ENCODE results near the gene DGKD. TPM values are rescaled to one million over a fixed set of nuclear protein-coding genes. Genes with fewer than 3 reads are reported as not detected.
A peak's percentile ranks its signal among the peaks of the same experiment; 100 is the strongest.

DGKD gene
- total and polyA plus RNA-seq, 11 donors: 15.5 to 88.6 (median 43.0) TPM

- Histone ChIP-seq H3K9me3 (no peaks in the 10 kb centered on the region), H3K27ac (peak overlapping the region in 2 of 12 donors; percentile 25 to 82), H3K27me3 (no peaks in the 10 kb centered on the region), H3K4me1 (peaks cover 0 to 4% (median 0%) of the 10 kb centered on the region in 12 donors), H3K36me3 (peaks cover 0 to 80% (median 55%) of the 10 kb centered on the region in 9 donors), H3K4me3 (no peak overlapping the region)
- DNase-seq (no peak), ATAC-seq (no peak)
- TF ChIP-seq CTCF (IDR thresholded peaks at IDR 0.05) (no peak), POLR2A (IDR thresholded peaks at IDR 0.05) (no peak)
- intact Hi-C loops (cut with DNase I): no loop called here
- 86 to 95% (median 92%) methylated on average over 13 to 14 of the region's 14 CpGs for WGBS, 4 donors
Measured at GRCh38 chr2:233476063-233476410, 121.7 kb downstream of the DGKD start.

- 92 to 96% (median 94%) methylated on average over 45 of the region's 45 CpGs for WGBS, 4 donors
- no peak for ATAC-seq
- Histone ChIP-seq H3K36me3 (peaks cover 0 to 82% (median 60%) of the 10 kb centered on the region in 9 donors), H3K27ac (no peak overlapping the region), H3K27me3 (no peaks in the 10 kb centered on the region), H3K4me3 (no peak overlapping the region), H3K4me1 (peaks cover 0 to 7% (median 0%) of the 10 kb centered on the region in 12 donors), H3K9me3 (no peaks in the 10 kb centered on the region)
- TF ChIP-seq CTCF (IDR thresholded peaks at IDR 0.05) (no peak), POLR2A (IDR thresholded peaks at IDR 0.05) (no peak)
- no peak for DNase-seq
- intact Hi-C loops (cut with DNase I): no loop called here
Measured at GRCh38 chr2:233476651-233477547, 122.6 kb downstream of the DGKD start.

GRCh38 chr2:233477548-233478433 is 123.5 kb downstream of the DGKD start:
- intact Hi-C loops (cut with DNase I): no loop called here
- TF ChIP-seq POLR2A (IDR thresholded peaks at IDR 0.05) (no peak), CTCF (IDR thresholded peaks at IDR 0.05) (no peak)
- no peaks in the 10 kb centered on the region for H3K9me3 ChIP-seq
- H3K36me3 ChIP-seq: peaks cover 0 to 82% (median 55%) of the 10 kb centered on the region in 9 donors
- 90 to 94% (median 93%) methylated on average over 23 to 29 of the region's 29 CpGs for WGBS, 4 donors
- H3K27ac ChIP-seq: no peak overlapping the region
- no peak for DNase-seq
- H3K27me3 ChIP-seq: no peaks in the 10 kb centered on the region
- H3K4me1 ChIP-seq: peaks cover 0 to 7% (median 0%) of the 10 kb centered on the region in 12 donors
- no peak for ATAC-seq
- H3K4me3 ChIP-seq: no peak overlapping the region
